Measurements from ENCODE around the gene DBH. TPM values are rescaled to one million over a fixed set of nuclear protein-coding genes. Genes with fewer than 3 reads are reported as not detected.

DBH gene
- polyA plus RNA-seq, 3 donors: not detected

- Histone ChIP-seq H3K27ac (ENCODE audit: low read depth in 1 of 2, low read length in 2 of 2) (no peak overlapping the region), H3K4me3 (replicated peaks in 1 of 3; ENCODE audit: low read depth in 2 of 3, low read length in 3 of 3) (no peak overlapping the region), H3K4me2 (replicated peaks; ENCODE audit: extremely low read depth, low read length, poor library complexity, severe bottlenecking) (no peak overlapping the region), H3K4me1 (ENCODE audit: control insufficient read depth in 1 of 2, insufficient read depth in 2 of 2, low read length in 2 of 2) (no peaks in the 10 kb centered on the region), H2AFZ (ENCODE audit: insufficient read depth, low read depth, low read length, poor library complexity, severe bottlenecking) (no peak overlapping the region), H3K9me3 (replicated peaks in 1 of 2; ENCODE audit: control insufficient read depth in 1 of 2, insufficient read depth in 1 of 2, low read length in 2 of 2) (no peaks in the 10 kb centered on the region), H3K79me2 (ENCODE audit: insufficient read depth, low read length) (no peaks in the 10 kb centered on the region), H3K36me3 (replicated peaks in 1 of 2; ENCODE audit: control insufficient read depth in 1 of 2, insufficient read depth in 2 of 2, low read length in 2 of 2) (no peaks in the 10 kb centered on the region), H4K20me1 (ENCODE audit: insufficient read depth, low read length) (no peaks in the 10 kb centered on the region), H3K27me3 (ENCODE audit: control insufficient read depth in 2 of 2, insufficient read depth in 2 of 2, low read length in 2 of 2) (no peaks in the 10 kb centered on the region), H3K9ac (ENCODE audit: insufficient read depth, low read length, poor library complexity, severe bottlenecking) (no peak overlapping the region)
- Mint-ChIP-seq H3K4me3 (no peak overlapping the region), H3K4me1 (no peaks in the 10 kb centered on the region), H3K27ac (no peak overlapping the region), H3K36me3 (no peaks in the 10 kb centered on the region), H3K27me3 (ENCODE audit: low read depth in 3 of 3) (peaks cover 2 to 7% (median 3%) of the 10 kb centered on the region in 3 donors), H3K9me3 (no peaks in the 10 kb centered on the region)
- WGBS (ENCODE audit: insufficient coverage): 87% methylated on average over 21 of the region's 21 CpGs
- no peak for DNase-seq
- no peak for TF ChIP-seq CTCF (IDR thresholded peaks at IDR 0.05)
- intact Hi-C loops (cut with micrococcal nuclease): no loop called here
These were observed 44.2 kb downstream of the DBH start for GRCh38 chr9:133680250-133680975.

- Histone ChIP-seq H4K20me1 (ENCODE audit: insufficient read depth, low read length) (no peaks in the 10 kb centered on the region), H3K4me1 (ENCODE audit: control insufficient read depth in 1 of 2, insufficient read depth in 2 of 2, low read length in 2 of 2) (no peaks in the 10 kb centered on the region), H3K79me2 (ENCODE audit: insufficient read depth, low read length) (no peaks in the 10 kb centered on the region), H3K9me3 (replicated peaks in 1 of 2; ENCODE audit: control insufficient read depth in 1 of 2, insufficient read depth in 1 of 2, low read length in 2 of 2) (no peaks in the 10 kb centered on the region), H3K4me2 (replicated peaks; ENCODE audit: extremely low read depth, low read length, poor library complexity, severe bottlenecking) (no peak overlapping the region), H3K27ac (ENCODE audit: low read depth in 1 of 2, low read length in 2 of 2) (no peak overlapping the region), H3K27me3 (ENCODE audit: control insufficient read depth in 2 of 2, insufficient read depth in 2 of 2, low read length in 2 of 2) (no peaks in the 10 kb centered on the region), H3K9ac (ENCODE audit: insufficient read depth, low read length, poor library complexity, severe bottlenecking) (no peak overlapping the region), H2AFZ (ENCODE audit: insufficient read depth, low read depth, low read length, poor library complexity, severe bottlenecking) (no peak overlapping the region), H3K4me3 (replicated peaks in 1 of 3; ENCODE audit: low read depth in 2 of 3, low read length in 3 of 3) (no peak overlapping the region), H3K36me3 (replicated peaks in 1 of 2; ENCODE audit: control insufficient read depth in 1 of 2, insufficient read depth in 2 of 2, low read length in 2 of 2) (no peaks in the 10 kb centered on the region)
- no peak for TF ChIP-seq CTCF (IDR thresholded peaks at IDR 0.05)
- Mint-ChIP-seq H3K27ac (no peak overlapping the region), H3K4me3 (no peak overlapping the region), H3K4me1 (no peaks in the 10 kb centered on the region), H3K9me3 (no peaks in the 10 kb centered on the region), H3K36me3 (no peaks in the 10 kb centered on the region), H3K27me3 (ENCODE audit: low read depth in 3 of 3) (peaks cover 2 to 5% (median 2%) of the 10 kb centered on the region in 3 donors)
- DNase-seq: no peak
- intact Hi-C loops (cut with micrococcal nuclease): no loop called here
- 92% methylated on average over 20 of the region's 20 CpGs for WGBS (ENCODE audit: insufficient coverage)
These were observed 45.0 kb downstream of the DBH start for GRCh38 chr9:133680976-133681657.

All from CD14-positive monocyte (primary cell).